ENCODE results near the gene NHLRC4.

- TF ChIP-seq CTCF (IDR thresholded peaks at IDR 0.05) (no peak), EP300 (IDR thresholded peaks at IDR 0.05) (no peak)
Measured at GRCh38 chr16:539901-540530, 26.8 kb upstream of the NHLRC4 start.

All from stomach (tissue), 4 donors.